ENCODE data around the gene HACD3. TPM values are rescaled to one million over a fixed set of nuclear protein-coding genes. Genes with fewer than 3 reads are reported as not detected.

HACD3 gene
- total and polyA plus RNA-seq, 2 of the 13 experiments (the other 11 are each of a cell fraction or from before 2014, with no cell fraction given): 73.6 to 161 TPM

- FAIRE-seq: no peak
- peaks cover 67% of the 10 kb centered on the region for H3K79me2 ChIP-seq (ENCODE audit: insufficient read depth, low read length)
- H3K9me3 ChIP-seq (ENCODE audit: low read length): no peaks in the 10 kb centered on the region
- CTCF ChIA-PET (ENCODE audit: low intra/inter-chr PET ratio, low total read pairs): interaction anchor here (2.5 kb wide), 1 partner anchor 16 kb away, joined by 11 read pairs; the partner anchor contains the start of gene DPP8
- in situ Hi-C loops (cut with HindIII; ENCODE audit: extremely low pct_ligation_motif_present, low pct_unique_long_range_greater_than_20kb): no loop called here
- peaks cover 61% of the 10 kb centered on the region for H3K4me1 ChIP-seq (ENCODE audit: insufficient read depth, low read length)
- no TSS peak for BruUV-seq (replicated peaks)
- ATAC-seq: no peak
- no peak overlapping the region for H2AFZ ChIP-seq (ENCODE audit: low read length)
- 45% methylated on average over 5 of the region's 5 CpGs for WGBS (ENCODE audit: low lambda C conversion rate)
- peak overlapping the region in 2 of 3 experiments; percentile 3 to 17; a peak in 3 of 6 replicates for H3K4me3 ChIP-seq (replicated peaks in 1 of 3; ENCODE audit: insufficient read depth in 1 of 3, low read depth in 2 of 3, low read length in 3 of 3)
- no peak overlapping the region for H3K9ac ChIP-seq (ENCODE audit: insufficient read depth, low read depth, low read length)
- no peak for DNase-seq (ENCODE audit: low spot score)
- H3K27ac ChIP-seq (ENCODE audit: extremely low read length, insufficient read depth, low read length): peak overlapping the region; percentile 90
- H4K20me1 ChIP-seq (ENCODE audit: insufficient read depth, low read length): peaks cover 17% of the 10 kb centered on the region; the same call in 1 of the 2 replicates
- no peaks in the 10 kb centered on the region for H3K27me3 ChIP-seq (ENCODE audit: control insufficient read depth in 1 of 2, insufficient read depth in 2 of 2, low read length in 2 of 2)
- TF ChIP-seq ZMYM2 (CRISPR knock-in tag; IDR thresholded peaks at IDR 0.05) (no peak), NFKB2 (CRISPR knock-in tag; IDR thresholded peaks at IDR 0.05; ENCODE audit: borderline replicate concordance) (no peak), SIX1 (CRISPR knock-in tag; IDR thresholded peaks at IDR 0.05; ENCODE audit: borderline replicate concordance) (0 out of 2 replicates have a peak, but pooled peaks have one; percentile 1), NCOA1 (CRISPR knock-in tag; IDR thresholded peaks at IDR 0.05) (no peak), HNF4A (CRISPR knock-in tag; IDR thresholded peaks at IDR 0.05) (no peak), ZBTB43 (CRISPR knock-in tag; conservative IDR thresholded peaks at IDR 0.05) (0 out of 2 replicates have a peak, but pooled peaks have one; percentile 1), ZNF564 (CRISPR knock-in tag; IDR thresholded peaks at IDR 0.05) (no peak), TRIM22 (IDR thresholded peaks at IDR 0.05) (no peak), SIN3A (IDR thresholded peaks at IDR 0.05; ENCODE audit: borderline replicate concordance, low read depth, low read length) (peak; percentile 1; the same call in 1 of the 2 replicates)
- POLR2A ChIA-PET: interaction anchor here (1.0 kb wide), 3 partner anchors 16 to 229 kb away, joined by 5 read pairs; partner anchors contain the start of genes INTS14 and RNU5B-1
- intact Hi-C loops (cut with micrococcal nuclease; ENCODE audit: unreplicated experiment): loop anchor here (2.0 kb wide), 1 partner anchor 16 kb away; the partner anchor contains the start of gene DPP8
- peak overlapping the region; percentile 90 for H3K4me2 ChIP-seq (ENCODE audit: low read depth, low read length)
- H3K36me3 ChIP-seq (replicated peaks in 1 of 2; ENCODE audit: control insufficient read depth in 1 of 2, insufficient read depth in 2 of 2, low read length in 2 of 2): peaks cover 0 to 4% of the 10 kb centered on the region in 2 experiments; a peak in 2 of 5 replicates
Observed at GRCh38 chr15:65533057-65533756, 2.9 kb downstream of the HACD3 start.

Measured in HepG2 (cell line).